ENCODE data around the gene CRELD2. TPM values are rescaled to one million over a fixed set of nuclear protein-coding genes. Genes with fewer than 3 reads are reported as not detected.

Gene CRELD2
- total and polyA plus RNA-seq, 2 of the 4 experiments (the other 2 are of a cell fraction), result 36.2 to 70.7 TPM

- no peak overlapping the region for H3K56ac ChIP-seq (ENCODE audit: extremely low read depth, insufficient read depth, low read length)
- DNase-seq (no peak), ATAC-seq (ENCODE audit: low read depth) (no peak)
- no peak overlapping the region for H3K14ac ChIP-seq (replicated peaks; ENCODE audit: low read depth, low read length)
- WGBS, 2 experiments (ENCODE audit: extremely low coverage in 2 of 2, insufficient read length in 1 of 2), result 87% methylated on average over 6 of the region's 22 CpGs; no CpG with 5 or more reads in 1 of the 2 experiments
- peaks cover 37% of the 10 kb centered on the region for H4K20me1 ChIP-seq (ENCODE audit: insufficient read depth, low read length)
- no peak overlapping the region for H3K27ac ChIP-seq (ENCODE audit: insufficient read depth, low read length)
- H3K9me1 ChIP-seq (ENCODE audit: insufficient read depth, low read length), result peaks cover 3% of the 10 kb centered on the region; the same call in 1 of the 2 replicates
- H4K91ac ChIP-seq (ENCODE audit: insufficient read depth, low read depth, low read length), result no peak overlapping the region
- no peak overlapping the region for H2BK20ac ChIP-seq (ENCODE audit: low read depth, low read length)
- no peak overlapping the region for H4K5ac ChIP-seq (ENCODE audit: low read depth, low read length)
- TF ChIP-seq, protein P1, sequence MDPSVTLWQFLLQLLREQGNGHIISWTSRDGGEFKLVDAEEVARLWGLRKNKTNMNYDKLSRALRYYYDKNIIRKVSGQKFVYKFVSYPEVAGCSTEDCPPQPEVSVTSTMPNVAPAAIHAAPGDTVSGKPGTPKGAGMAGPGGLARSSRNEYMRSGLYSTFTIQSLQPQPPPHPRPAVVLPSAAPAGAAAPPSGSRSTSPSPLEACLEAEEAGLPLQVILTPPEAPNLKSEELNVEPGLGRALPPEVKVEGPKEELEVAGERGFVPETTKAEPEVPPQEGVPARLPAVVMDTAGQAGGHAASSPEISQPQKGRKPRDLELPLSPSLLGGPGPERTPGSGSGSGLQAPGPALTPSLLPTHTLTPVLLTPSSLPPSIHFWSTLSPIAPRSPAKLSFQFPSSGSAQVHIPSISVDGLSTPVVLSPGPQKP (IDR thresholded peaks at IDR 0.05; ENCODE audit: borderline replicate concordance, low read depth, low read length), result no peak
- TF ChIP-seq NFE2L2 (IDR thresholded peaks at IDR 0.05; ENCODE audit: low read depth, low read length) (no peak), CHD1 (IDR thresholded peaks at IDR 0.05; ENCODE audit: low read depth, low read length) (no peak), FOS (IDR thresholded peaks at IDR 0.05; ENCODE audit: low read depth, low read length) (no peak), RFX5 (IDR thresholded peaks at IDR 0.05; ENCODE audit: low read depth, low read length) (no peak), RAD21 (IDR thresholded peaks at IDR 0.05; ENCODE audit: low read length) (no peak), BHLHE40 (IDR thresholded peaks at IDR 0.05; ENCODE audit: low read depth, low read length) (no peak), MAFK (IDR thresholded peaks at IDR 0.05; ENCODE audit: low read depth, low read length) (no peak), MAZ (IDR thresholded peaks at IDR 0.05; ENCODE audit: borderline replicate concordance, low read depth, low read length) (no peak), CTCF (conservative IDR thresholded peaks at IDR 0.05; ENCODE audit: low read depth, low read length) (no peak), CEBPB (IDR thresholded peaks at IDR 0.05; ENCODE audit: low read depth, low read length) (no peak), RCOR1 (IDR thresholded peaks at IDR 0.05; ENCODE audit: insufficient replicate concordance, low read length) (no peak), SMC3 (IDR thresholded peaks at IDR 0.05; ENCODE audit: low read depth, low read length) (no peak)
- TF ChIP-seq, protein P2, sequence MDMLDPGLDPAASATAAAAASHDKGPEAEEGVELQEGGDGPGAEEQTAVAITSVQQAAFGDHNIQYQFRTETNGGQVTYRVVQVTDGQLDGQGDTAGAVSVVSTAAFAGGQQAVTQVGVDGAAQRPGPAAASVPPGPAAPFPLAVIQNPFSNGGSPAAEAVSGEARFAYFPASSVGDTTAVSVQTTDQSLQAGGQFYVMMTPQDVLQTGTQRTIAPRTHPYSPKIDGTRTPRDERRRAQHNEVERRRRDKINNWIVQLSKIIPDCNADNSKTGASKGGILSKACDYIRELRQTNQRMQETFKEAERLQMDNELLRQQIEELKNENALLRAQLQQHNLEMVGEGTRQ (IDR thresholded peaks at IDR 0.05; ENCODE audit: low read depth, low read length), result no peak
- ChIA-PET CTCF (interaction anchor here (0.5 kb wide), 1 partner anchor 48 kb away, joined by 3 read pairs; no protein-coding TSS in a partner anchor), POLR2A (ENCODE audit: unreplicated experiment) (no interaction called here)
- peaks cover 30% of the 10 kb centered on the region for H3K36me3 ChIP-seq (ENCODE audit: control insufficient read depth, insufficient read depth, low read length)
- H4K8ac ChIP-seq (ENCODE audit: low read depth in 2 of 2, low read length in 2 of 2), result no peak overlapping the region
- no peak overlapping the region for H2AK5ac ChIP-seq (ENCODE audit: low read depth, low read length)
- intact Hi-C loops (cut with micrococcal nuclease), result no loop called here
- no TSS peak for BruUV-seq (replicated peaks)
- no peak overlapping the region for H3K4ac ChIP-seq (ENCODE audit: low read depth, low read length)
- no peak overlapping the region for H2BK15ac ChIP-seq (ENCODE audit: low read depth, low read length)
- dilution Hi-C loops (cut with HindIII; ENCODE audit: low sequenced_read_pairs, unreplicated experiment), result no loop called here
- H3K79me1 ChIP-seq (ENCODE audit: low read depth in 1 of 2, low read length in 2 of 2), result peaks cover 12 to 48% of the 10 kb centered on the region in 2 experiments
- no peak overlapping the region for H3K4me2 ChIP-seq (ENCODE audit: low read depth, low read length)
- H2AFZ ChIP-seq (replicated peaks; ENCODE audit: low read length, poor library complexity), result no peak overlapping the region
- H3K23ac ChIP-seq (ENCODE audit: low read depth, low read length), result no peak overlapping the region
- no peaks in the 10 kb centered on the region for H3K27me3 ChIP-seq (ENCODE audit: control insufficient read depth, insufficient read depth, low read length)
- in situ Hi-C loops (cut with MboI; ENCODE audit: low sequenced_read_pairs), result no loop called here
- no peak overlapping the region for H3K18ac ChIP-seq (ENCODE audit: low read depth, low read length)
- H3K9me3 ChIP-seq (ENCODE audit: control insufficient read depth, insufficient read depth, low read length), result no peaks in the 10 kb centered on the region
- H2BK5ac ChIP-seq (ENCODE audit: low read depth, low read length, poor library complexity, severe bottlenecking), result no peak overlapping the region
- peaks cover 37% of the 10 kb centered on the region for H3K4me1 ChIP-seq (ENCODE audit: control insufficient read depth, insufficient read depth, low read length)
- no peak overlapping the region for H2BK120ac ChIP-seq (ENCODE audit: low read depth, low read length)
- no peak overlapping the region for H3K4me3 ChIP-seq (ENCODE audit: insufficient read depth, low read depth, low read length)
- H3K9ac ChIP-seq (ENCODE audit: low read depth, low read length), result no peak overlapping the region
- peak overlapping the region; percentile 68 for H2AK9ac ChIP-seq (replicated peaks; ENCODE audit: low read depth, low read length, poor library complexity)
Observed at GRCh38 chr22:49965091-49966040, 46.9 kb downstream of the CRELD2 start.

All from IMR-90 (cell line).